Pulmonary artery endothelial cell (primary cell): ENCODE measurements around the gene NOS1AP. TPM values are rescaled to one million over a fixed set of nuclear protein-coding genes. Genes with fewer than 3 reads are reported as not detected.
"Not testable (repeated sequence)": the region's sequence is repeated elsewhere in the genome, so short reads cannot be mapped to it uniquely, and the experiment has no call there.

Experiments
- DNase-seq: peaks from one replicate; pipeline ENCODE4 v3.0.0-alpha.2; 2011; ENCODE audit warnings: low read depth, low spot score
- total RNA-seq: library from RNA; depleted of rRNA; stranded (reverse); fragments of >200 nt; gene quantifications from 2 replicates; pipeline ENCODE4 v1.2.3, GENCODE V29; 2014

The NOS1AP gene
- total RNA-seq = 0.53 and 1.6 TPM in 2 replicates

GRCh38 chr1:162069334-162070093 lies at the start of gene NOS1AP:
TSS of gene NOS1AP (plus strand) at chr1:162069691. CDS start at chr1:162070178, 487 bp downstream.
- DNase-seq = no peak

- no peak for DNase-seq
Observed at GRCh38 chr1:162020150-162020549, 49.3 kb upstream of the NOS1AP start.

- no peak for DNase-seq
Observed at GRCh38 chr1:162021124-162021523, 48.4 kb upstream of the NOS1AP start.

GRCh38 chr1:162022626-162023025 lies 46.9 kb upstream of the NOS1AP start:
- DNase-seq = no peak

GRCh38 chr1:162023181-162023546 lies 46.3 kb upstream of the NOS1AP start:
- DNase-seq = no peak

- no peak for DNase-seq
Observed at GRCh38 chr1:162023547-162024501, 45.7 kb upstream of the NOS1AP start, which contains the start of gene OLFML2B. TSS of gene OLFML2B (minus strand) at chr1:162023869. CDS start at chr1:162023430, 439 bp downstream.

- no peak for DNase-seq
Observed at GRCh38 chr1:162025541-162025940, 44.0 kb upstream of the NOS1AP start.

- no peak for DNase-seq
Observed at GRCh38 chr1:162026881-162027280, 42.6 kb upstream of the NOS1AP start.

- DNase-seq = no peak
Observed at GRCh38 chr1:162028726-162029125, 40.8 kb upstream of the NOS1AP start.

- no peak for DNase-seq
Observed at GRCh38 chr1:162029157-162029556, 40.3 kb upstream of the NOS1AP start.

- DNase-seq = no peak
Observed at GRCh38 chr1:162030759-162031280, 38.7 kb upstream of the NOS1AP start.

GRCh38 chr1:162033428-162033827 lies 36.1 kb upstream of the NOS1AP start:
- DNase-seq = no peak

GRCh38 chr1:162035241-162035640 lies 34.2 kb upstream of the NOS1AP start:
- DNase-seq = no peak

GRCh38 chr1:162036163-162036562 lies 33.3 kb upstream of the NOS1AP start:
- DNase-seq = no peak

- no peak for DNase-seq
Observed at GRCh38 chr1:162038624-162039023, 30.9 kb upstream of the NOS1AP start.

- no peak for DNase-seq
Observed at GRCh38 chr1:162040001-162040400, 29.5 kb upstream of the NOS1AP start.

GRCh38 chr1:162040657-162041056 lies 28.8 kb upstream of the NOS1AP start:
- no peak for DNase-seq

- DNase-seq = no peak
Observed at GRCh38 chr1:162042361-162042760, 27.1 kb upstream of the NOS1AP start.

- DNase-seq = no peak
Observed at GRCh38 chr1:162046921-162047320, 22.6 kb upstream of the NOS1AP start.

GRCh38 chr1:162053949-162054348 lies 15.5 kb upstream of the NOS1AP start:
- not testable (repeated sequence) for DNase-seq

GRCh38 chr1:162055062-162055461 lies 14.4 kb upstream of the NOS1AP start:
- DNase-seq = peak; percentile 91

GRCh38 chr1:162056043-162056442 lies 13.4 kb upstream of the NOS1AP start:
- DNase-seq = peak; percentile 53
